K562 (cell line): ENCODE measurements around the gene TTC31.

Experiments used
- IRF9 ChIP-seq: fragments of 450-650 bp; IDR thresholded peaks from 2 replicates; pipeline ENCODE4 v1.6.1; 2016; ENCODE audit warnings: missing biosample characterization, missing genetic modification characterization
- RB1 ChIP-seq: fragments of 450-650 bp; IDR thresholded peaks from 2 replicates; pipeline ENCODE4 v1.6.1; 2017; ENCODE audit warnings: low read depth, mild to moderate bottlenecking
- STAT6 ChIP-seq: sonication (generic); formaldehyde crosslinking; IDR thresholded peaks from 2 replicates; pipeline ENCODE4 v1.8.1; 2023; ENCODE audit warnings: mild to moderate bottlenecking, missing genetic modification reagents
- TAF1 ChIP-seq: IDR thresholded peaks from 2 replicates; pipeline ENCODE4 v1.6.1; 2011; ENCODE audit warnings: mild to moderate bottlenecking, low read length, moderate library complexity; ENCODE audit not compliant: insufficient read depth, control insufficient read depth, severe bottlenecking; ENCODE audit errors: extremely low read depth
- YY1 ChIP-seq, 3 experiments: IDR thresholded peaks; 2 replicates each; pipeline ENCODE4 v1.6.1; 2011; ENCODE audit warnings: low read length in 2 of 3, mild to moderate bottlenecking in 2 of 3, moderate library complexity in 2 of 3, borderline replicate concordance in 1 of 3, control low read depth in 1 of 3, low read depth in 1 of 3; ENCODE audit not compliant: insufficient read depth in 3 of 3, insufficient replicate concordance in 2 of 3, control insufficient read depth in 1 of 3, insufficient read length in 1 of 3; ENCODE audit errors: extremely low read depth in 1 of 3
- ZSCAN32 ChIP-seq: fragments of 450-650 bp; formaldehyde crosslinking; IDR thresholded peaks from 2 replicates; pipeline ENCODE4 v1.4.0; 2020; ENCODE audit warnings: mild to moderate bottlenecking, moderate library complexity
- TF ChIP-seq, protein P1 (sequence below): sonication (generic); formaldehyde crosslinking; IDR thresholded peaks from 2 replicates; pipeline ENCODE4 v1.8.0; 2022; ENCODE audit warnings: mild to moderate bottlenecking, missing genetic modification reagents
- TF ChIP-seq, protein P2 (sequence below): sonication (generic); formaldehyde crosslinking; IDR thresholded peaks from 2 replicates; pipeline ENCODE4 v1.8.1; 2022; ENCODE audit warnings: missing genetic modification reagents

GRCh38 chr2:74527741-74528140 is 44.9 kb downstream of the TTC31 start:
- TF ChIP-seq RB1 = no peak
- TF ChIP-seq, protein P1, sequence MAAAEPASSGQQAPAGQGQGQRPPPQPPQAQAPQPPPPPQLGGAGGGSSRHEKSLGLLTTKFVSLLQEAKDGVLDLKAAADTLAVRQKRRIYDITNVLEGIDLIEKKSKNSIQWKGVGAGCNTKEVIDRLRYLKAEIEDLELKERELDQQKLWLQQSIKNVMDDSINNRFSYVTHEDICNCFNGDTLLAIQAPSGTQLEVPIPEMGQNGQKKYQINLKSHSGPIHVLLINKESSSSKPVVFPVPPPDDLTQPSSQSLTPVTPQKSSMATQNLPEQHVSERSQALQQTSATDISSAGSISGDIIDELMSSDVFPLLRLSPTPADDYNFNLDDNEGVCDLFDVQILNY (CRISPR knock-in tag) = no peak
- no peak for TF ChIP-seq STAT6 (CRISPR knock-in tag)
- TF ChIP-seq IRF9 (tag) = no peak
- no peak for TF ChIP-seq TAF1
- TF ChIP-seq, protein P2, sequence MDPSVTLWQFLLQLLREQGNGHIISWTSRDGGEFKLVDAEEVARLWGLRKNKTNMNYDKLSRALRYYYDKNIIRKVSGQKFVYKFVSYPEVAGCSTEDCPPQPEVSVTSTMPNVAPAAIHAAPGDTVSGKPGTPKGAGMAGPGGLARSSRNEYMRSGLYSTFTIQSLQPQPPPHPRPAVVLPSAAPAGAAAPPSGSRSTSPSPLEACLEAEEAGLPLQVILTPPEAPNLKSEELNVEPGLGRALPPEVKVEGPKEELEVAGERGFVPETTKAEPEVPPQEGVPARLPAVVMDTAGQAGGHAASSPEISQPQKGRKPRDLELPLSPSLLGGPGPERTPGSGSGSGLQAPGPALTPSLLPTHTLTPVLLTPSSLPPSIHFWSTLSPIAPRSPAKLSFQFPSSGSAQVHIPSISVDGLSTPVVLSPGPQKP (CRISPR knock-in tag) = no peak
- TF ChIP-seq ZSCAN32 (CRISPR knock-in tag) = no peak
- no peak for TF ChIP-seq YY1 (IDR thresholded peaks at IDR 0.05; ENCODE audit: borderline replicate concordance in 1 of 3, control insufficient read depth in 1 of 3, extremely low read depth in 1 of 3, insufficient read depth in 3 of 3, insufficient read length in 1 of 3, insufficient replicate concordance in 2 of 3, low read depth in 1 of 3, low read length in 2 of 3)
